CMK (cell line): ENCODE measurements around the gene ADH1B.
"Not testable (repeated sequence)": the region's sequence is repeated elsewhere in the genome, so short reads cannot be mapped to it uniquely, and the experiment has no call there.

Experiments
- DNase-seq: peaks from one replicate; pipeline ENCODE4 v3.0.0-alpha.2; 2010; ENCODE audit warnings: low read depth

ADH1B gene

GRCh38 chr4:99323756-99324155 lies 2.6 kb upstream of the ADH1B start:
- DNase-seq: no peak

GRCh38 chr4:99317811-99318210 lies 3.4 kb downstream of the ADH1B start:
- not testable (repeated sequence) for DNase-seq

GRCh38 chr4:99317354-99317753 lies 3.8 kb downstream of the ADH1B start:
- no peak for DNase-seq

- DNase-seq: no peak
These were observed 5.4 kb downstream of the ADH1B start for GRCh38 chr4:99315839-99316238.

GRCh38 chr4:99314211-99314610 lies 7.0 kb downstream of the ADH1B start:
- no peak for DNase-seq

GRCh38 chr4:99310389-99310788 lies 10.8 kb downstream of the ADH1B start:
- DNase-seq: no peak

- DNase-seq: no peak
These were observed 15.4 kb downstream of the ADH1B start for GRCh38 chr4:99305638-99306400.

GRCh38 chr4:99301376-99302164 lies 19.6 kb downstream of the ADH1B start:
- DNase-seq: no peak

GRCh38 chr4:99300934-99301333 lies 20.3 kb downstream of the ADH1B start:
- DNase-seq: no peak

GRCh38 chr4:99293357-99293756 lies 27.8 kb downstream of the ADH1B start:
- DNase-seq: no peak

GRCh38 chr4:99290848-99291786 lies 30.1 kb downstream of the ADH1B start, which contains the start of gene ADH1A:
ADH1A (minus strand) TSS chr4:99290985; CDS start chr4:99290914, 71 bp downstream.
- DNase-seq: no peak

- DNase-seq: no peak
These were observed 35.8 kb downstream of the ADH1B start for GRCh38 chr4:99285387-99285786.

GRCh38 chr4:99282731-99283130 lies 38.5 kb downstream of the ADH1B start:
- no peak for DNase-seq

GRCh38 chr4:99281261-99281660 lies 39.9 kb downstream of the ADH1B start:
- DNase-seq: no peak

- DNase-seq: no peak
These were observed 44.8 kb downstream of the ADH1B start for GRCh38 chr4:99276417-99276816.

GRCh38 chr4:99275885-99276284 lies 45.3 kb downstream of the ADH1B start:
- DNase-seq: no peak

- DNase-seq: no peak
These were observed 46.2 kb downstream of the ADH1B start for GRCh38 chr4:99275050-99275449.

- no peak for DNase-seq
These were observed 47.5 kb downstream of the ADH1B start for GRCh38 chr4:99273704-99274103.

GRCh38 chr4:99264927-99265326 lies 56.3 kb downstream of the ADH1B start:
- no peak for DNase-seq
